HG03442 (cell line): ENCODE data around the gene TMPRSS9.
"Not testable (repeated sequence)": the region's sequence is repeated elsewhere in the genome, so short reads cannot be mapped to it uniquely, and the experiment has no call there.

ENCODE experiments used
- ATAC-seq: cut with Tn5 transposase; IDR thresholded peaks from one replicate; pipeline ENCODE4 v1.9.1; 2021; ENCODE audit warnings: mild to moderate bottlenecking, moderate library complexity; ENCODE audit not compliant: unreplicated experiment

The TMPRSS9 gene

DNA sequence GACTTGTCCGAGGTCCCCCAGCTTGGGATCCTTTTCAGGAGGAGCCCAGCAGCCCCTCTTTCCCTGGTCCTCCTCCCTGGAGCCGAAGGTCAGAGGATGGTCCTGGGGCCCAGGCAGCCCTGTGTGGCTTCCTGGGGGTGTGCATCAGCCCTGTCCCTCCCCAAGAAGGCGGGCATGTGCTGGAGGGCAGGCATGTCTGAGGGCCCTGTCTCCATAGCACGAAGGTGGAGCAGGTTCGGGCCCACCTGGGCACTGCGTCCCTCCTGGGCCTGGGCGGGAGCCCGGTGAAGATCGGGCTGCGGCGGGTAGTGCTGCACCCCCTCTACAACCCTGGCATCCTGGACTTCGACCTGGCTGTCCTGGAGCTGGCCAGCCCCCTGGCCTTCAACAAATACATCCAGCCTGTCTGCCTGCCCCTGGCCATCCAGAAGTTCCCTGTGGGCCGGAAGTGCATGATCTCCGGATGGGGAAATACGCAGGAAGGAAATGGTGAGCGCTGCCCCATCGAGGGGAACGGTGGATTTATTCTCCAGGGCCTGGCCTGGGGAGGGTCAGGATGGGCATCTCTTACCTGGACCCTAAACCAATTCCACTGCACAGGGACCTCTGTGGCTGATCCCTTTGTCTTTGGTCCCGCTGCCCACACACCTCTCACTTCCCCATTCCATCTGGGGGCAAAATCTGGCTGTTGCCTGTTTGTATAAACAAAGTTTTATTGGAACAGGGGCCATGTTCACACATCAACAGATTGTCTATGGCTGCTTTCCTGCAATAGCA is 56.4 kb downstream of the TMPRSS9 start:
- ATAC-seq = no peak

DNA sequence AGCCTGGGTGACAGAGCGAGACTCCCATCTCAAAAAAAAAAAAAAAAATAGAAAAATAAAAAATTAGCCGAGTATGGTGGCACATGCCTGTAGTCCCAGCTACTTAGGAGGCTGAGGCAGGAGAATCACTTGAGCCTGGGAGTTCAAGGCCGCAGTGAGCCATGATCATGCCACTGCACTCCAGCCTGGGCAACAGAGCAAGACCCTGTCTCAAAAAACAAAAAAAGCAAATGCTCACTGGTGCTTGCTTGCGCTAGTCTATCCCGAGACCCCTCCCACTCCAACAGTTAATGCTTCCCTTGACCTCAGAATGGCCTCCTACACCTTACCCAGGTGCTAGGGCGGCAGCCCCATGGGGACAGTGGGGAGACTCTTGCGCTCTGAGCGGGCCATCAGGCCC is 57.4 kb downstream of the TMPRSS9 start:
- not testable (repeated sequence) for ATAC-seq

DNA sequence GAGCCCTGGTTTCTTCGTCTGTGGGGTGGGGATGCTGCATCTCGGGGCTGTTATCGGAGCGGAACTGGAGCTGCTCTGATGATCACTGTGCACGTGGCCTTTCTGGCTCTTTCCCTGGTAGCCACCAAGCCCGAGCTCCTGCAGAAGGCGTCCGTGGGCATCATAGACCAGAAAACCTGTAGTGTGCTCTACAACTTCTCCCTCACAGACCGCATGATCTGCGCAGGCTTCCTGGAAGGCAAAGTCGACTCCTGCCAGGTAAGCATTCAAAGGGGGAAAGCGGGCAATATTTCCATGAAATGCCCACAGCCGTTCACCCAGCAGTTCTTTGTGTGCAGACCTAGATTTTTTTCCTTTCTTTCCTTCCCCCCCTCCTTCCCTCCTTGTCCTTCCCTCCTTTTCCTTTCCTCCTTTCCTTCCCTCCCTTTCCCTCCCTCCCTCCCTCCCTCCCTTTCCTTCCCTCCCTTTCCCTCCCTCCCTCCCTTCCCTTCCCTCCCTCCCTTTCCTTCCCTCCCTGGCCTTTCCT is 57.9 kb downstream of the TMPRSS9 start:
- ATAC-seq = no peak

DNA sequence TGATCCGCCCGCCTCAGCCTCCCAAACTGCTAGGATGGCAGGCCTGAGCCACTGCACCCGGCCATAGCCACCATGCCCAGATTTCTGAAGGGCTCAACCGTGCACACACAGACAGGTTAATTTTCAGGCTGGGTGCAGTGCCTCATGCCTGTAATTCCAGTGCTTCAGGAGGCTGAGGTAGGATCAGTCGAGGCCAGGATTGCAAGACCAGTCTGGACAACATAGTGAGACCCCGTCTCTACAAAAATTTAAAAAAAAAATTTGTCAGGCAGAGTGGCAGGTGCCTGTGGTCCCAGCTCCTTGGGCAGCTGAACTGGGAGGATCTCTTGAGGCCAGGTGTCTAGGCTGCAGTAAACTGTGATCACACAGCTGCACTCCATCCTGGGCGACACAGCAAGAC is 59.7 kb downstream of the TMPRSS9 start:
- ATAC-seq = no peak

DNA sequence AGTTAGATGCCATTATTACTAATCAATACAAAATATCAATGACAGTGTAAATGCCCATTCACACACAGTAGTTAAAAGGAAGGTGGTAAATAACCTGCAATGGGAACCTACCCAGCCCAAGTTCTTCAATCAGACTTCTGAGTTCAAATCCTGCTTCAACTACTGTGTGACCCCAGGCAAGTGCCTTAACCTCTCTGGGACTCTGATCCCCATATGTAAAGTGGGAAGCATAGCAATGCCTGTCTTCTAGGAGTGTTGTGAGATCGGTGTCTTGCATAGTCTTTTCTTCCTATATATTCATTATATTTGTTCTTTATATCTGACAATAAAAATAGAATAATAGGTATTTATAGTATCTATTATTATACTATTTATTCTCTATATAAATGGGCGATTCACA is 60.4 kb downstream of the TMPRSS9 start:
- ATAC-seq = no peak

DNA sequence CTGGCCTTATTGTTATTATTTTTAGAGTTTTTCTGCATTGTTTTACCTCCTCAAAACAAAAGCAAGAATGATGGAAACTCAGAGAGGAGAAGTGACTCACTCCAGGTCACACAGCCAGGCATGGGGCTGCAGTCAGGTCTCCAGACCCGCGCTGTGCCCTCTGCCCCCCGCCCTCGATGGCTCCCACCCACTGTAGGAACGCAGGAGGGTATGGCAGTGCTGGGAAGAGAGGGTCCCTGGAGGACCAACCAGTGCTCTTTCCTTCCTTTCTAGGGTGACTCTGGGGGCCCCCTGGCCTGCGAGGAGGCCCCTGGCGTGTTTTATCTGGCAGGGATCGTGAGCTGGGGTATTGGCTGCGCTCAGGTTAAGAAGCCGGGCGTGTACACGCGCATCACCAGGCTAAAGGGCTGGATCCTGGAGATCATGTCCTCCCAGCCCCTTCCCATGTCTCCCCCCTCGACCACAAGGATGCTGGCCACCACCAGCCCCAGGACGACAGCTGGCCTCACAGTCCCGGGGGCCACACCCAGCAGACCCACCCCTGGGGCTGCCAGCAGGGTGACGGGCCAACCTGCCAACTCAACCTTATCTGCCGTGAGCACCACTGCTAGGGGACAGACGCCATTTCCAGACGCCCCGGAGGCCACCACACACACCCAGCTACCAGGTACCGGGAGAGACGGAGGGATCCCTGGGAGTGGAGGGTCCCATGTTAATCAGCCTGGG is 61.7 kb downstream of the TMPRSS9 start:
- no peak for ATAC-seq

DNA sequence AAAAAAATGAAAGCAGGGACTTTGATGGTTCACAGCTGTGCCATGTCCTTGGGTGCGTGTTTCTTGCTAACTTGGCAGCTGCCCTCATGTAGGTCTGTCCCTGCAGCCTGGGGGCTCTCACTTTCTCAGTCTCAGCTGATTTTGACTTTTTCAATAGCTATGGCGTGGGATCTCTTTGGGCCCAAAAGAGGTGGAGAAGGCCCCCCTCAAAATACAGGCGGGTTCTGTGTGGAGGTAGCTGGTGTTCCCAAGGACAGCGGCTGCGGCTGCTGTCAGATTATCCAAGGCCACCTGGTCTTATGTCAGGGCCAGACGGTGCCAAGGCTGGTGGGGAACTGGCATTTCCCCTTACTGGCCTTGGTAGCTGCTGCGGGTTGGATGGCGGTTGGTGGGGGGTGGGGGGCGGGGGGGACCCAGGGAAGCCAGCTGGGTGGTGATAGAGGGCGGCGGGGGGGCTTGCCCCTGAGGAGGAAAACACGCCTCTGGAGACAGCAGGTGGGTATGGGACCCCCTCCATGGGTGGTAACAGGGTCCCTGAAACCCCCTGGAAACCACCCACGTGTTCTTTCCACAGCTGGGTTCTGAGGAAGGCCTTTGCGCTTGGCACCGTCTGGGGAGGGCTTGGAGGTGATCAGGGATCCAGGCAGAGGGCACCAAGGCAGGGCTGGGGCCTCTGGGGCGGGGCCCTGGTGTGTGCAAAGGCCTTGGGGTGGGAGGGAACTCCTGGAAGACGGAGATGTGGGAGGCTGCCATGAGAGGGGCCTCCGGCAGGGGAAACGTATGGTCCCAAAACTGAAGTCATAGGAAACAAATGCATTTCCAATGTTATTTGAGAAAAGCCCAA is 63.2 kb downstream of the TMPRSS9 start:
- no peak for ATAC-seq

DNA sequence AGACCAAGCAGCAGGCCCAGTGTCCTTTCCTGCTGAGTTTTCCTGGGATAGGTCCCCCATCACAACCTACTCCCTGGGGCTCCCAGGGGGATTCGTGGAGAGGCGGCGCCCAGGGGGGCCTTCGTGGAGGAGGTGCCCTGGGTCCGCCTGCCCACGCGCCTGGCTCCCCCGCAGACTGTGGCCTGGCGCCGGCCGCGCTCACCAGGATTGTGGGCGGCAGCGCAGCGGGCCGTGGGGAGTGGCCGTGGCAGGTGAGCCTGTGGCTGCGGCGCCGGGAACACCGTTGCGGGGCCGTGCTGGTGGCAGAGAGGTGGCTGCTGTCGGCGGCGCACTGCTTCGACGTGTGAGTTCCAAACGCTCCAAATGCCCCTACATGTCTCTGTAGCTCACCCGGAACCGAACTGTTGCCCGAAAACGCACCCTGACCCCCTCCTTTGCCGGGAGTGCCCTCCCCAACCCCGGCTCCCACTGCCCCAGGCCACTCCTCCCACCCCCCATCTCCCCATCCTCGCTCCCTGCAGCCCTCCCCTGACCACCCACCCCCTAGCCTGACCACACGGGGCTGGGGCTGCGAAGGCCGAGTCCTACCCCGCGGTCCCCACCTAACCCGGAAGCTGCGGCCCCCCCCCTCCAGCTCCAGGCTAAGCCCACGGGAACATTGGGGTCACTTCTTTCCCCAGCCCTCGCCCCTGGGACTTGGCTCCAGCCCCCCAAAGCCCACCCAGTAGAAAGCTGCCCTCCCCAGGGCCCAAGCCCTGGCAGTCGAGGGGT is 64.0 kb downstream of the TMPRSS9 start:
- ATAC-seq = no peak

DNA sequence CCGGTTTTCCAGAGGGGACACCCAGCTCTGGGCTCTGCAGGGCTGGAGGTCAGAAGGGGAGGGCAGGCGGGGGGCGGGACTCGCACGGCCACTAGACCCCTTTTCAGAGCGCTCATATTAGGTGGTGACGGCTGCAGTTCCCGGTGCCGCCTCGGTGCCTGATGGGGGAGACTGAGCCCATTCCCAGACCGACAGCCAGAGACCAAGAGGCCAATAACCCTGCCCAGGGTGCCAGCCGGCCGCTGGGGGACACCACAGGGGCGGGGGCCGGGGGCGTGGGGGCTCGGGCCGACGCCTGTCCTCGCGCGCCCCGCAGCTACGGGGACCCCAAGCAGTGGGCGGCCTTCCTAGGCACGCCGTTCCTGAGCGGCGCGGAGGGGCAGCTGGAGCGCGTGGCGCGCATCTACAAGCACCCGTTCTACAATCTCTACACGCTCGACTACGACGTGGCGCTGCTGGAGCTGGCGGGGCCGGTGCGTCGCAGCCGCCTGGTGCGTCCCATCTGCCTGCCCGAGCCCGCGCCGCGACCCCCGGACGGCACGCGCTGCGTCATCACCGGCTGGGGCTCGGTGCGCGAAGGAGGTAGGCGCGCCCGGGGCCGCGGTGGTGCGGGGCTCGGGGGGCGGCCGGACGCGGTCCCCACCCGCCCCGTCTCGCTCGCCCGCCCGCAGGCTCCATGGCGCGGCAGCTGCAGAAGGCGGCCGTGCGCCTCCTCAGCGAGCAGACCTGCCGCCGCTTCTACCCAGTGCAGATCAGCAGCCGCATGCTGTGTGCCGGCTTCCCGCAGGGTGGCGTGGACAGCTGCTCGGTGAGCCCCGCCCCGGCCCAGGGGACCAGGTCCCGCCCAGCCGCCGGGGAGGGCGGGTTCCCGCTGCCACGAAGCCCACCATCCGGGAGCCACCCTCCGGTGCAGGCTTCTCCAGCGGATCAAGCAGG is 64.9 kb downstream of the TMPRSS9 start:
- ATAC-seq = no peak

DNA sequence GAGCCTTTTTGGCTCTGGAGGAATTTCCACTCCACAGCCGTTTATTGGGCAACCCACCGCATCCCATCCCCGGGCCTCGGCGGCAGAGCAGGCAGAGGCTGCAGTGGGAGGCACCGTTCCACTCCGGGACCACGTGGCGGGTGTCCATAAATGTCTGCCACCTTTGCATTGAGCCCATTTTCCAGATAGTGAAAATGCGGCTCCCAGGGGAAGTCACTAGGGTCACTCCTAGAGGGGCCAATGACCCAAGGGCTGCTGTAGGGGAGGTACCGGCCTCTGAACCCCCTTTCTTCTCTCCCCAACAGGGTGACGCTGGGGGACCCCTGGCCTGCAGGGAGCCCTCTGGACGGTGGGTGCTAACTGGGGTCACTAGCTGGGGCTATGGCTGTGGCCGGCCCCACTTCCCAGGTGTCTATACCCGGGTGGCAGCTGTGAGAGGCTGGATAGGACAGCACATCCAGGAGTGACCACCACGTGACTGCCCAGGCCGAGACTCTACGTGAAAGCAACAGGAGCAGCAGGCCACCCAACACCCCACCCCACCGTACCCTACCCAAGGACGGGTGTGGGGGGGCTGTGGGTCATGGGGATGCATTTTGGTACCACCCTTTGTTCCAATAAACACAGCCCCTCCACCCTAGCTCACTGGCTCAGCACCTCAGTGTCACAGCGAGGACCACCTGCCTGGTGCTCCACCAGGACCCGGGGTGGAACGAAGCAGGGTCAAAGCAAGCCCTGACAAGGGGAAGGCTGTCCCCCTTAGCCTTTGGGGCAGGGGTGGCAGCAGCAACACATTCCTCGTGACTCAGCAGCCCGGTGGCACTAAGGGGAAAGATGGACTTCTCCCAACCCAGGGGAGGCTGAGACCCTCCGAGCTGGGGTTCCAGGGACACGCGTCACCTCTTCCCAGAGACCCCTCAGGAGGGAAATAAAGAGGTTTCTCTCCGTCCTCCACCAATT is 65.8 kb downstream of the TMPRSS9 start:
- no peak for ATAC-seq

DNA sequence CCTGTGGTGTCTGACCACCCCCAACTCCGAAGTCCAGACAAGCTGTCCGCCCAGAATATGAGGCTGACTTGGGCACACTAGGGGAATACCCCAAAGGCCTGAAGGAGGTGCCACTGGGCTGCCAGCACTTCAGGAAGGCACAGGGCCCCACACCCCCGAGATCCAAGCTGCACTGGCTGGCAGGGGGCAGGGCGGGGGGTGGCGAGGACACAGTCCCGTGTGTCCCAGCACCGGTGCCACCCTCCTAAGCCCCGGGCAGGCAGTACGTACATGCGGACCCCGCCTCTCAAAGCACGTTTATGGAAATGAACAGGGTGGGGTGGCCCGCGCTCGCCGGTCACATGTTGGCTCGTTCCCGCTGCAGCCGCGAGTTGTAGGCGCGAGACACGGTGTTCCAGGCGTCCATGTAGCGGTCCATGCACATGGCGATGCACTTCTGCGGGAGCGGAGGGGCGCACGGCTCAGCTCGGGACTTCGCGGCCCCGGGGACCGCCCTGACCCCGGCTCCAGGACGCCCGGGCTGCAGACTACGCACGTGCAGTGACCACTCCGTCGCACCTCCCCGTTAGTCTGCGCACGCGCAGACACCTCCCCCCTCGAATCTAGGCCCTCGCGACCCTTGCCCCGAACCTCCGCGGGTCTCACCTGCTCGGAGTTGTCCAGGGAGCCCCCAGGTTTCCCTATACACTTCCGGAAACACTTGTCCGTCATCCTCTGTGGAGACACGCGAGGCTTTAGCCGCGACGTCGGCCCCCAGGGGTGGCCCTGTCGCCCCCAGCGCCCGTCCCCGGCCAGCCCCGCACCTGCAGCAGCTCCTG is 66.8 kb downstream of the TMPRSS9 start:
- peak; percentile 12 for ATAC-seq

DNA sequence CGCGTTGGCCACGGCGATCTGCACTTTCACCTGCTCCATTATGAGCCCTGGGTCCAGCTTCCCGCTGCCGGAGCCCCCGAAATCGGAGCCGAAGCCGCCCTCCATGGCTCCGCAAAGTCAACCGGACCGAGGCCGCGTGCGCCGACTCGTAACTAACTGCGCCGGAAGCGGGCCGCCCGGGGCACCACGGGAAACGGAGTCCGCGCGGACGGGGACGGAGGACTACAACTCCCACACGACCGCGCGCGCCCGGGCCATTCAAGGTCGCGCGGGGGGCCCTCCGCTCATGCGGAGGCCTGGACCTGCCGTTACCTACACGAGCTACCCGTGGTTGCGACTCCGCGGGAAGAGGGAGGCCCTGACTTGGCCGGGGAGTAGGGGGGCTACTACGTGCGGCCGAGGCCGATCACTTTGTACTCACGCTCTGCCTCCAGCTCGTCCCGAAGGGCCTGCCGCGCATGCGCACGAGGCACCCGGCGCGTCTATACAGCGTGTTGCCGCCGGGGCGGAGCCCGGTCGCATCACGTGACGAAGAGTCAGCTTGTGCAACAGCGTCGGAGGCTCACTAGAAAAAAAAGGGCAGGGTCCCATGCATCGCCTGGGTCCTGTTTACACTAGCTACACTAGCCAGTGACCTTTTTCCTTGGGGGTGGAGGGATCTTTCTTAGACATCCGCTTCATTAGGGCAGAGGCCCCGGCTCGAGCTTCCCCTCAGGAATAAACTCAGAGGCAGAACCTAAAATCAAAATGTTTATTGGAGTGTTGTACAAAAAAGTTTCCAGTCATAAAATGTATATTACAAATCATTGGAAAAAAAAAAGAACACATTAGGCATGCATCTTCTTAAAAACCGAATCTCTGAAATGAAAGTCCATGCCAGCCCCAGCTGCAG is 67.6 kb downstream of the TMPRSS9 start, which contains the start of gene TIMM13:
TSS of gene TIMM13 (minus strand) at position 158 of the 892 bp plus-strand sequence. CDS start at position 105, 53 bp downstream.
- peak; percentile 82 for ATAC-seq

DNA sequence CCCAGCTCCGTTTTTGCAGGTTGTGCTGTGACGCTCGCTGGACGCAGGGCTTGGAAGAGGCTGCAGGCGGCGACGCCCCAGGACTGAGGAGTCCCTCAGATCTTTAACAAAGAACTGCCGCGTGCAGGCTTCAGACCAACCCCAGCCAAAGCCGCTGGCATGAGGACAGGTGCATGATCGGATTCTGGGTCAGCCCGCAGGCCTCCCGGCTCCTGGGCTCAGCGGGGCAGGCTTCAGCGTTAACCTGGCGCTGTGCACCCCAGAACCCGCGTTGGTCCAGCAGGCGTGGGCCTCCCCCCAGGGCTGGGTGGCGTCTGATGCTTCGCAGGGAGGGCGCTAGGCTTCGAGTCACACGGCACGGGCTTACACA is 68.2 kb downstream of the TMPRSS9 start:
- ATAC-seq = no peak

DNA sequence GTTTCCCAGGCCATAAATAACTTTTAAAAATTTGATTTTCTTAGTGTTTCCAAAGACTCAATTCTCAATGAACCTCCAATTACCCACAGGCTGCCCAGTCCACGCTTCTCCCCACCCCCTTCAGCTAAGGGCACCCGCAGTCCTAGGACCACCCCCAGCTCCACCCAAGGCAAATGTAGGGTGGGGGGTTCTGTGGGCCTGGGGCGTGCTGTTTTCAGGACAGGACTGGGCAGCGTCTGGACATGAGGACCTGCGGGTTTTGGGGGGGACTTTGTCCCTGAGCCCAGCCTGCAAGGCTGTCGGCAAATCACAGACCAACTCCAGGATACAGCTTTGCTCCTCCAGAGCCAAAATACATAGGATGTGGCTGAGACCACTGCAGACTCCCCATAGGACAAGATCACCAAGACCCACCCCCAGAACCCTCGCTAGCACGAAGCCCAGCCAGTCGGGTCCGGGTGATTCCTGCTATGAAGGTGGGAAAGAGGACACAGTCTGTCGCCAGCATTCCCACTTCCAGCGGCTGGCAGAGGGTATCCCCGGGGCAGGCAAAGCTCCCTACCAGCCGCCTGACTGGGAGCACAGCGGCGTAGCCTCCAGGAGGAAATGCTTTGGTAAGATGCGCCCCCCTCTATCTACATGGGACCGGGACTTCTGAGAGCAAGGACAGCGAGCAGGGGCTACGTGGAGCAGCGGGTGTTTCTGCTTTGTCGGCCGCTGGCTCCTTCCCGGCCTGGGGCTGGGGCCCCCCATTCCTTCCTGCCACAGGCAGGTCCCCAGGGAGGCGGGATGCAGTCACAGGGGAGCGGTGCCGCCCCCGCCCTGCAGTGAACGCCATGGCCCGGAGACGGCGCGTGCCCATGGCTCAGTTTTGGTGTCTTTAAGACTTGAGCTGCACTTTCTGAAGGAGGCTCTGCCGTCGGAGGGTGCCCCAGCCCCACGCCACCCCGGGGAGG is 69.0 kb downstream of the TMPRSS9 start:
- no peak for ATAC-seq

DNA sequence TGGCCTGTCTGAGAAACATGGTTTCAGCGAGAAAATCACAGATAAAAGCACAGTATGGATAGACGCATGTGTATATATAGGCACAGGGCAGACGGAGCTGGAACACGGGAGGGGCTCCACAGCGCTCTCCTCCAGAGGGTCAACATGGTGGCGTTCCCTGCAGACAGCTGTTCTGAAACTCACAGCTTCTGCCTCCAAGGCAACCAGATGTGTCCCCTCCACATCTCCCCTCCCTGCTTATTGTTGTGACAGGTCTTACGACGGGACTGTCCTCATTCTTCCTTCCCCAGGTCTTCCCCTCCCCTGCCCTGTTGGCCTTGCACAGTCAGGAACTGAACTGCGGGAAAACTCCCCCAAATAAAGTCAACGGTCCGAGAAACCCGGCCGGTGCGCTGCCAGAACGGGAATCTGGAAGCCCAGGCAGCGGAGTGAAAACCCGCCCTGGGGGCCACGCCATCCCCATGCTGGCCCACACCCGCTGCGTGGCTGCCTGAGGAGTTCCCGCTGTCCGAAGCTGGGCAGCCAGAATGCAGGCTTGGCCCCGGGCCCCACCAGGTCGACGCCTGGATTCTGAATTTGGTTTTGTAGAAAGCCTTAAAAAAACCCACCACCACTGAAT is 70.0 kb downstream of the TMPRSS9 start:
- no peak for ATAC-seq
